KMS-11 (cell line): ENCODE data around the gene IL1RN.

Experiments
- H2AFZ ChIP-seq: fragments of 200-600 bp; sonication (generic); 2 replicates; pipeline ENCODE4 v1.6.1; 2016; ENCODE audit warnings: antibody characterized with exemption, mixed run types, low read depth
- H3K27ac ChIP-seq: fragments of 200-600 bp; sonication (generic); 2 replicates; pipeline ENCODE4 v1.6.1; 2016; ENCODE audit warnings: mild to moderate bottlenecking, mixed run types
- H3K27me3 ChIP-seq: fragments of 200-600 bp; sonication (generic); 2 replicates; pipeline ENCODE4 v1.6.1; 2017; ENCODE audit warnings: mild to moderate bottlenecking, low read depth, mixed run types, moderate library complexity; ENCODE audit not compliant: insufficient read depth
- H3K36me3 ChIP-seq: fragments of 200-600 bp; sonication (generic); 2 replicates; pipeline ENCODE4 v1.6.1; 2017; ENCODE audit warnings: mild to moderate bottlenecking, mixed run types; ENCODE audit not compliant: insufficient read depth
- H3K4me1 ChIP-seq: fragments of 200-600 bp; sonication (generic); 2 replicates; pipeline ENCODE4 v1.6.1; 2016; ENCODE audit warnings: mild to moderate bottlenecking, low read depth, mixed run types; ENCODE audit not compliant: poor library complexity, severe bottlenecking
- H3K4me2 ChIP-seq: fragments of 200-600 bp; sonication (generic); 2 replicates; pipeline ENCODE4 v1.7.0; 2016; ENCODE audit warnings: mild to moderate bottlenecking, mixed run types
- H3K4me3 ChIP-seq: fragments of 200-600 bp; sonication (generic); IDR thresholded peaks from 2 replicates; pipeline ENCODE4 v1.6.1; 2017; ENCODE audit warnings: low read depth, low read length, mixed read lengths; ENCODE audit not compliant: insufficient read depth
- H3K79me2 ChIP-seq: fragments of 200-600 bp; sonication (generic); 2 replicates; pipeline ENCODE4 v1.6.1; 2016; ENCODE audit warnings: low read depth, mixed run types; ENCODE audit not compliant: insufficient read depth
- H3K9ac ChIP-seq: fragments of 200-600 bp; sonication (generic); 2 replicates; pipeline ENCODE4 v1.6.1; 2016; ENCODE audit warnings: mild to moderate bottlenecking, mixed run types
- H4K20me1 ChIP-seq: fragments of 200-600 bp; sonication (generic); 2 replicates; pipeline ENCODE4 v1.6.1; 2016; ENCODE audit warnings: mild to moderate bottlenecking, mixed run types; ENCODE audit not compliant: insufficient read depth
- TF ChIP-seq, protein P1 (sequence below): fragments of 200-600 bp; sonication (generic); conservative IDR thresholded peaks from 2 replicates; pipeline ENCODE4 v1.6.1; 2017; ENCODE audit warnings: low read depth, mild to moderate bottlenecking, antibody characterized with exemption, low read length, moderate library complexity, mixed read lengths

Gene IL1RN

DNA sequence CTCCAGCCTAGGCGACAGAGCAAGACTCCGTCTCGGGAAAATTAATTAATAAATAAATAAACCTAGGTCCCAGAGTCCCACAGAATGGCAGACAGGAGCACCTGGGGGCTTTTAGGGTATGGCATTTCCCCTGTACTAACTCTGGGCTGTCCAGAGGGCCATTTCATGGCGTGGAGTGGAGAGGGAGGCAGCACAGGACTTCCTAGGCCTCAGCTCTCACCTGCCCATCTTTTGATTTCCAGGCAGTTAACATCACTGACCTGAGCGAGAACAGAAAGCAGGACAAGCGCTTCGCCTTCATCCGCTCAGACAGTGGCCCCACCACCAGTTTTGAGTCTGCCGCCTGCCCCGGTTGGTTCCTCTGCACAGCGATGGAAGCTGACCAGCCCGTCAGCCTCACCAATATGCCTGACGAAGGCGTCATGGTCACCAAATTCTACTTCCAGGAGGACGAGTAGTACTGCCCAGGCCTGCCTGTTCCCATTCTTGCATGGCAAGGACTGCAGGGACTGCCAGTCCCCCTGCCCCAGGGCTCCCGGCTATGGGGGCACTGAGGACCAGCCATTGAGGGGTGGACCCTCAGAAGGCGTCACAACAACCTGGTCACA is 5.1 kb downstream of the IL1RN start:
- H3K36me3 ChIP-seq, result no peaks in the 10 kb centered on the region
- TF ChIP-seq, protein P1, sequence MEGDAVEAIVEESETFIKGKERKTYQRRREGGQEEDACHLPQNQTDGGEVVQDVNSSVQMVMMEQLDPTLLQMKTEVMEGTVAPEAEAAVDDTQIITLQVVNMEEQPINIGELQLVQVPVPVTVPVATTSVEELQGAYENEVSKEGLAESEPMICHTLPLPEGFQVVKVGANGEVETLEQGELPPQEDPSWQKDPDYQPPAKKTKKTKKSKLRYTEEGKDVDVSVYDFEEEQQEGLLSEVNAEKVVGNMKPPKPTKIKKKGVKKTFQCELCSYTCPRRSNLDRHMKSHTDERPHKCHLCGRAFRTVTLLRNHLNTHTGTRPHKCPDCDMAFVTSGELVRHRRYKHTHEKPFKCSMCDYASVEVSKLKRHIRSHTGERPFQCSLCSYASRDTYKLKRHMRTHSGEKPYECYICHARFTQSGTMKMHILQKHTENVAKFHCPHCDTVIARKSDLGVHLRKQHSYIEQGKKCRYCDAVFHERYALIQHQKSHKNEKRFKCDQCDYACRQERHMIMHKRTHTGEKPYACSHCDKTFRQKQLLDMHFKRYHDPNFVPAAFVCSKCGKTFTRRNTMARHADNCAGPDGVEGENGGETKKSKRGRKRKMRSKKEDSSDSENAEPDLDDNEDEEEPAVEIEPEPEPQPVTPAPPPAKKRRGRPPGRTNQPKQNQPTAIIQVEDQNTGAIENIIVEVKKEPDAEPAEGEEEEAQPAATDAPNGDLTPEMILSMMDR, result no peak
- H3K9ac ChIP-seq, result no peak overlapping the region
- no peak overlapping the region for H3K4me2 ChIP-seq
- H4K20me1 ChIP-seq, result no peaks in the 10 kb centered on the region
- no peaks in the 10 kb centered on the region for H3K79me2 ChIP-seq
- no peaks in the 10 kb centered on the region for H3K4me1 ChIP-seq
- H3K27ac ChIP-seq, result no peak overlapping the region
- H3K4me3 ChIP-seq, result no peak overlapping the region
- no peaks in the 10 kb centered on the region for H3K27me3 ChIP-seq
- H2AFZ ChIP-seq, result no peak overlapping the region

DNA sequence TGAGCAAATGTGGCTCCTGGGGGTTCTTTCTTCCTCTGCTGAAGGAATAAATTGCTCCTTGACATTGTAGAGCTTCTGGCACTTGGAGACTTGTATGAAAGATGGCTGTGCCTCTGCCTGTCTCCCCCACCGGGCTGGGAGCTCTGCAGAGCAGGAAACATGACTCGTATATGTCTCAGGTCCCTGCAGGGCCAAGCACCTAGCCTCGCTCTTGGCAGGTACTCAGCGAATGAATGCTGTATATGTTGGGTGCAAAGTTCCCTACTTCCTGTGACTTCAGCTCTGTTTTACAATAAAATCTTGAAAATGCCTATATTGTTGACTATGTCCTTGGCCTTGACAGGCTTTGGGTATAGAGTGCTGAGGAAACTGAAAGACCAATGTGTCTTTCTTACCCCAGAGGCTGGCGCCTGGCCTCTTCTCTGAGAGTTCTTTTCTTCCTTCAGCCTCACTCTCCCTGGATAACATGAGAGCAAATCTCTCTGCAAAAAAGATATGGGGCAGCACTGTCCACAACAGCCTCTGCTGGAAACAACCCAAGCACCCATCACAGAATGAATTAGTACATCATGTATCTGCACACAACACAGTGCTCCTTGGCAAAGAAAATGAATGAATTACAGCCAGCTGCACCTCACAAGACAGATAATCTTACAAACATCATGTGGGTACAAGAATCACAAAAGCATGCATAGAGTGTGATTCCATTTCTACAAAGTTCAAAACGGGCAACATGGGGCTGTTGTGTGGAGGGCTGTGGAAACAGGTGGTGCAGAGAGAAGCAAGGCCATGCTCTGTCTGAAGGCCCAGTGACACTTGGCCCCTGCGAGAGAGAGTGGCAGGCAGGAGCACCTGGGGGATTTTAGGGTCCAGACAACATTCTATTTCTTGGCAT is 6.6 kb downstream of the IL1RN start:
- H3K27ac ChIP-seq, result no peak overlapping the region
- no peak overlapping the region for H3K9ac ChIP-seq
- H3K4me3 ChIP-seq, result no peak overlapping the region
- H4K20me1 ChIP-seq, result no peaks in the 10 kb centered on the region
- TF ChIP-seq, protein P1, result no peak
- peaks cover 4% of the 10 kb centered on the region for H3K4me1 ChIP-seq
- no peak overlapping the region for H2AFZ ChIP-seq
- H3K36me3 ChIP-seq, result no peaks in the 10 kb centered on the region
- H3K79me2 ChIP-seq, result no peaks in the 10 kb centered on the region
- H3K27me3 ChIP-seq, result no peaks in the 10 kb centered on the region
- no peak overlapping the region for H3K4me2 ChIP-seq

DNA sequence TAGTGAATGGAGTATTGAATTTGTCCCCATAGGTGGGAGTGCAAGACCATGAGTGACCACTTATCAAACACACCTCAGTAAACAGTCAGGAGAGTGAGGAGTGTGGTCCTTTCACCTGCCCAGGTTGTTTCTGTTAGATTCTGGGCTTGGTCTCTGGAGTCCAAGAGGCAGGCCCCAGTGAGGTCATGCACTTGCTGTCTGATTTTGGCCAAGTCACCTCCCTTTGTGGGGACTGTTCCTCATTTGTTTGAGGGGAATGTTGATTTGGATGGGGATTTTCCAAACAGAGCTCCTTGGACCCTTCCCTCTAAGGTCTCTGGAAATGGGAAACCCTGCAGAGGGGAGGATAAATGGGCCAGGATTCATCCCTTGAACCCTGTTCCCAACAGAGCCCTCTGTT is 7.3 kb downstream of the IL1RN start:
- no peaks in the 10 kb centered on the region for H3K36me3 ChIP-seq
- no peak overlapping the region for H3K27ac ChIP-seq
- H3K79me2 ChIP-seq, result no peaks in the 10 kb centered on the region
- H3K27me3 ChIP-seq, result no peaks in the 10 kb centered on the region
- no peak overlapping the region for H2AFZ ChIP-seq
- H3K4me2 ChIP-seq, result no peak overlapping the region
- no peak overlapping the region for H3K9ac ChIP-seq
- no peak overlapping the region for H3K4me3 ChIP-seq
- peaks cover 4% of the 10 kb centered on the region for H3K4me1 ChIP-seq
- TF ChIP-seq, protein P1, result no peak
- H4K20me1 ChIP-seq, result no peaks in the 10 kb centered on the region

DNA sequence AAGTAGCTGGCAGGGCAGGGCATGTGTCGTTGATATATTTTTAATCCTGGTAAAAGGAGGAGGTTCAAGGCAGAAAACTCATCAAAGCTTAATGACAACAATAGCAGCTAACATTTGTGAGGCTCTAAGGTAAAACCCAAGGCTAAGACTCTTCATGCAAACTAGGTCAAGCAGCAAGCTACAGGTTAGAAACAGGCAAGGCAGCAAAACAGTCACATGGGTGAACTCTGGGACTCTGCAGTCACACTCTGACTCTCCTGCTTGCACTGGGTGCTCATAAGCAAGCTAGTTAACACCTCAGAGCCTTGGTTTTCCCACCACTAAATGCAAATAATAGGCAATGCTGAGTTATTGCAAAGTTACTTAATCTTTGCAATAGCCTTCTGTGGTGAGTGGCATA is 7.9 kb downstream of the IL1RN start:
- no peak overlapping the region for H3K4me2 ChIP-seq

More for the DNA sequence above, 7.9 kb downstream of the IL1RN start:
- H3K27ac ChIP-seq, result no peak overlapping the region
- no peak overlapping the region for H2AFZ ChIP-seq
- no peaks in the 10 kb centered on the region for H4K20me1 ChIP-seq
- no peaks in the 10 kb centered on the region for H3K36me3 ChIP-seq
- no peaks in the 10 kb centered on the region for H3K79me2 ChIP-seq
- TF ChIP-seq, protein P1, result no peak
- no peak overlapping the region for H3K9ac ChIP-seq
- H3K4me3 ChIP-seq, result no peak overlapping the region
- no peaks in the 10 kb centered on the region for H3K27me3 ChIP-seq
- H3K4me1 ChIP-seq, result peaks cover 4% of the 10 kb centered on the region
